GM18507 (cell line): Measurements from ENCODE around the gene ADAMTS17.
"Not testable (repeated sequence)": the region's sequence is repeated elsewhere in the genome, so short reads cannot be mapped to it uniquely, and the experiment has no call there.

Experiments
- DNase-seq: peaks from one replicate; pipeline ENCODE4 v3.0.0; 2011; ENCODE audit warnings: low read depth; ENCODE audit not compliant: insufficient read length; ENCODE audit errors: extremely low spot score
- FAIRE-seq: peaks from 2 replicates; lab custom pipeline; 2011; peaks lifted over from hg19 to GRCh38; lab: Jason Lieb, UNC

Gene ADAMTS17

DNA sequence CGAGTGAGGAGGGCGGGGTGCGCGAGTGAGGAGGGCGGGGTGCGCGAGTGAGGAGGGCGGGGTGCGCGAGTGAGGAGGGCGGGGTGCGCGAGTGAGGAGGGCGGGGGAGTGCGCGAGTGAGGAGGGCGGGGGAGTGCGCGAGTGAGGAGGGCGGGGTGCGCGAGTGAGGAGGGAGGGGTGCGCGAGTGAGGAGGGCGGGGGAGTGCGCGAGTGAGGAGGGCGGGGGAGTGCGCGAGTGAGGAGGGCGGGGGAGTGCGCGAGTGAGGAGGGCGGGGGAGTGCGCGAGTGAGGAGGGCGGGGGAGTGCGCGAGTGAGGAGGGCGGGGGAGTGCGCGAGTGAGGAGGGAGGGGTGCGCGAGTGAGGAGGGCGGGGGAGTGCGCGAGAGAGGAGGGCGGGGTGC lies 415.2 kb downstream of the ADAMTS17 start:
- not testable (repeated sequence) for DNase-seq, FAIRE-seq

DNA sequence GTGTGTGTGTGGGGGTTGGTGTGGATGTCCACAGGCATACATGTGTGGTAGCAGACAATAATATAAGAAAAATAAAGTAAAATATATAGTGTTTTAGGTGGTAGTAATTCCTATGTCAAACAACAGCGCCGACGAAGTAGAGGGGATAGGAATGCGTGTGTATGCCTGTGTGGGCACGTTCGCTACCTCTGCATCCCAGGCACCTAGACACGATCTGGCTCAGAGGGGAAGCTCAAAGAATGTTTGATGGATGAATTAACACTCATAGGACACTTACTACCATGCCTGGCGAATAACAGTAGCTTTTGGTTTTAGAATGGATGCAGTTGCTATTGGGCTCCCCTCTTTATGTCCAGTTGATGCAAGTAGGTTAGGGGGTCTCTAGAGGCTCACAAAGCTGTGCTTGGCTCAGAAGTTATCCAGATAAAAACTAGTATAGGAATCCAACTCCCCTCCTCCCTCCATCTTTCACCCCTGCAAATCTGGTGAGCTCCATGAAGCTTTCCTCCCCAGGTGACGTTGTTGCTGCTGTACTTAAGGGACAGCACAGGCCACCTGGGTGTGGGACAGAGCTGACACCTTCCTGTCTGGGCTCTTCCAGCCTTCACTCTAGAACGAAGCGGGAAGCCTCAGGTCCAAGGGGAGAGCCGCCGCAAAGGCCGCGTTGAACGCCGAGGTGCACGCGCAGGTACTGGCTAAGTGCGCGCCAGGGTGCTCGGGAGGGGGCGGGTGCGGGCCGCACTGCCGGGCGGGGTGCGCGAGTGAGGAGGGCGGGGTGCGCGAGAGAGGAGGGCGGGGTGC lies 415.9 kb downstream of the ADAMTS17 start:
- FAIRE-seq (no peak), DNase-seq (no peak)

DNA sequence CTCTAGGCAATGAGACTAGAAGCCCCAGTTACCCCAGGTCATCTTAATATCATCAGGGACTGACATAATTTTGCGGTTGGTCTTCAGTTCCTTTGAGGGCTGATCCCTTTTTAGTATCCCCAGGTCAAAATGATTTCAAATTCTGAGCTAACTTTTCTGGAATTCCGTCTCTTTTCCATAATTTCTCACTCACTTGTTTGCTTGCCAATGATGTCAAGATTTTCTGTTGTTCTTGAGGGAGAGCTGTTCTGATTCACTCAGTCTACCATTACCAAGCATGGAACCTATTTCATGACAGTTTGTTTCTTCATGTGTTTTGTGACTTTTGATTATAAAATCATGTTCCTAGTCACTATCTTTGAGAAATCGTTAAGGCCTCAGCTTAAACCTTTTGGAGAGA lies 418.1 kb downstream of the ADAMTS17 start:
- DNase-seq = no peak
- FAIRE-seq = no peak
